HG02678 (cell line): ENCODE measurements around the gene MGA.
A peak's percentile ranks its signal among the peaks of the same experiment; 100 is the strongest.

ENCODE experiments used
- ATAC-seq: cut with Tn5 transposase; IDR thresholded peaks from one replicate; pipeline ENCODE4 v1.9.1; 2021; ENCODE audit warnings: mild to moderate bottlenecking, moderate library complexity; ENCODE audit not compliant: unreplicated experiment

Gene MGA

GRCh38 chr15:41656188-41656587 lies 4.0 kb upstream of the MGA start:
- ATAC-seq: no peak

GRCh38 chr15:41658689-41659088 lies 1.5 kb upstream of the MGA start:
- ATAC-seq: no peak

- no peak for ATAC-seq
These were observed 1.0 kb upstream of the MGA start for GRCh38 chr15:41659190-41659589.

GRCh38 chr15:41659855-41660234 lies 360 bp upstream of the MGA start:
- peak; percentile 5 for ATAC-seq

- peak; percentile 3 for ATAC-seq
These were observed 893 bp downstream of the MGA start for GRCh38 chr15:41661078-41661517.

GRCh38 chr15:41661518-41662225 lies 1.5 kb downstream of the MGA start:
- peak; percentile 46 for ATAC-seq

GRCh38 chr15:41666353-41666920 lies 6.2 kb downstream of the MGA start:
- no peak for ATAC-seq

GRCh38 chr15:41669701-41670100 lies 9.5 kb downstream of the MGA start:
- ATAC-seq: no peak

GRCh38 chr15:41671656-41672648 lies 11.7 kb downstream of the MGA start:
- ATAC-seq: no peak

GRCh38 chr15:41675337-41675736 lies 15.1 kb downstream of the MGA start:
- ATAC-seq: no peak

- no peak for ATAC-seq
These were observed 18.5 kb downstream of the MGA start for GRCh38 chr15:41678742-41679141.

- no peak for ATAC-seq
These were observed 23.8 kb downstream of the MGA start for GRCh38 chr15:41683955-41684354.

GRCh38 chr15:41688671-41689070 lies 28.5 kb downstream of the MGA start:
- no peak for ATAC-seq

GRCh38 chr15:41689083-41689482 lies 28.9 kb downstream of the MGA start:
- ATAC-seq: no peak

GRCh38 chr15:41689834-41690233 lies 29.6 kb downstream of the MGA start:
- no peak for ATAC-seq

- ATAC-seq: no peak
These were observed 30.4 kb downstream of the MGA start for GRCh38 chr15:41690636-41691035.

GRCh38 chr15:41691471-41691870 lies 31.3 kb downstream of the MGA start:
- no peak for ATAC-seq

GRCh38 chr15:41692049-41692448 lies 31.8 kb downstream of the MGA start:
- ATAC-seq: no peak

GRCh38 chr15:41693757-41694156 lies 33.6 kb downstream of the MGA start:
- no peak for ATAC-seq

- peak; percentile 90 for ATAC-seq
These were observed 35.7 kb downstream of the MGA start for GRCh38 chr15:41695750-41696436.

- ATAC-seq: no peak
These were observed 38.6 kb downstream of the MGA start for GRCh38 chr15:41698779-41699178.
